Measurements from ENCODE around the gene ROBO1.
"Not testable (repeated sequence)": the region's sequence is repeated elsewhere in the genome, so short reads cannot be mapped to it uniquely, and the experiment has no call there.

The ROBO1 gene

GRCh38 chr3:79767905-79768267, at the start of gene ROBO1:
ROBO1 (minus strand) TSS chr3:79767998.
- no peak for DNase-seq (ENCODE audit: low spot score)

- no peak for DNase-seq (ENCODE audit: low spot score)
Measured at GRCh38 chr3:79817224-79817623, 49.4 kb upstream of the ROBO1 start.

- no peak for DNase-seq (ENCODE audit: low spot score)
Measured at GRCh38 chr3:79815478-79815877, 47.7 kb upstream of the ROBO1 start.

GRCh38 chr3:79810581-79810980, 42.8 kb upstream of the ROBO1 start:
- no peak for DNase-seq (ENCODE audit: low spot score)

GRCh38 chr3:79810092-79810491, 42.3 kb upstream of the ROBO1 start:
- no peak for DNase-seq (ENCODE audit: low spot score)

GRCh38 chr3:79809106-79809505, 41.3 kb upstream of the ROBO1 start:
- DNase-seq (ENCODE audit: low spot score) = no peak

- DNase-seq (ENCODE audit: low spot score) = no peak
Measured at GRCh38 chr3:79808515-79808914, 40.7 kb upstream of the ROBO1 start.

GRCh38 chr3:79790177-79790576, 22.4 kb upstream of the ROBO1 start:
- not testable (repeated sequence) for DNase-seq (ENCODE audit: low spot score)

- no peak for DNase-seq (ENCODE audit: low spot score)
Measured at GRCh38 chr3:79773291-79773690, 5.5 kb upstream of the ROBO1 start.

- DNase-seq (ENCODE audit: low spot score) = no peak
Measured at GRCh38 chr3:79769229-79769628, 1.4 kb upstream of the ROBO1 start.

GRCh38 chr3:79767194-79767904, 449 bp downstream of the ROBO1 start:
- no peak for DNase-seq (ENCODE audit: low spot score)

GRCh38 chr3:79766496-79767193, 1.2 kb downstream of the ROBO1 start:
- no peak for DNase-seq (ENCODE audit: low spot score)

- DNase-seq (ENCODE audit: low spot score) = no peak
Measured at GRCh38 chr3:79765911-79766310, 1.9 kb downstream of the ROBO1 start.

- DNase-seq (ENCODE audit: low spot score) = no peak
Measured at GRCh38 chr3:79761441-79761840, 6.4 kb downstream of the ROBO1 start.

GRCh38 chr3:79751703-79752102, 16.1 kb downstream of the ROBO1 start:
- DNase-seq (ENCODE audit: low spot score) = no peak

- DNase-seq (ENCODE audit: low spot score) = no peak
Measured at GRCh38 chr3:79737530-79737929, 30.3 kb downstream of the ROBO1 start.

GRCh38 chr3:79729096-79729495, 38.7 kb downstream of the ROBO1 start:
- DNase-seq (ENCODE audit: low spot score) = no peak

GRCh38 chr3:79726786-79727185, 41.0 kb downstream of the ROBO1 start:
- DNase-seq (ENCODE audit: low spot score) = no peak

- DNase-seq (ENCODE audit: low spot score) = no peak
Measured at GRCh38 chr3:79724206-79724605, 43.6 kb downstream of the ROBO1 start.

- DNase-seq (ENCODE audit: low spot score) = no peak
Measured at GRCh38 chr3:79690072-79690471, 77.7 kb downstream of the ROBO1 start.

- DNase-seq (ENCODE audit: low spot score) = no peak
Measured at GRCh38 chr3:79685108-79685507, 82.7 kb downstream of the ROBO1 start.

- no peak for DNase-seq (ENCODE audit: low spot score)
Measured at GRCh38 chr3:79684041-79684440, 83.8 kb downstream of the ROBO1 start.

- no peak for DNase-seq (ENCODE audit: low spot score)
Measured at GRCh38 chr3:79672731-79673130, 95.1 kb downstream of the ROBO1 start.

GRCh38 chr3:79672075-79672474, 95.7 kb downstream of the ROBO1 start:
- no peak for DNase-seq (ENCODE audit: low spot score)
